Coronary artery (tissue), 2 donors: ENCODE results near the gene MTM1.

ENCODE experiments used
- DNase-seq: peaks from one replicate; pipeline ENCODE4 v3.0.0-alpha.2; 2017; ENCODE audit warnings: low spot score
- H3K27ac ChIP-seq, 2 donors: fragments of 200-600 bp; sonication (generic); one replicate each; pipeline ENCODE4 v1.5.1; 2016 to 2019
- H3K4me3 ChIP-seq: fragments of 200-600 bp; sonication (generic); 2 replicates; pipeline ENCODE4 v1.5.1; 2016; ENCODE audit warnings: mild to moderate bottlenecking, moderate library complexity
- TF ChIP-seq, protein P1 (sequence below): fragments of 200-600 bp; sonication (generic); IDR thresholded peaks from one replicate; pipeline ENCODE4 v1.5.1; 2019; ENCODE audit warnings: antibody characterized with exemption

The MTM1 gene

GRCh38 chrX:150693725-150694574 is 125.5 kb downstream of the MTM1 start:
- Histone ChIP-seq H3K27ac (peak overlapping the region; percentile 81 to 97), H3K4me3 (peak overlapping the region; percentile 79)
- TF ChIP-seq, protein P1, sequence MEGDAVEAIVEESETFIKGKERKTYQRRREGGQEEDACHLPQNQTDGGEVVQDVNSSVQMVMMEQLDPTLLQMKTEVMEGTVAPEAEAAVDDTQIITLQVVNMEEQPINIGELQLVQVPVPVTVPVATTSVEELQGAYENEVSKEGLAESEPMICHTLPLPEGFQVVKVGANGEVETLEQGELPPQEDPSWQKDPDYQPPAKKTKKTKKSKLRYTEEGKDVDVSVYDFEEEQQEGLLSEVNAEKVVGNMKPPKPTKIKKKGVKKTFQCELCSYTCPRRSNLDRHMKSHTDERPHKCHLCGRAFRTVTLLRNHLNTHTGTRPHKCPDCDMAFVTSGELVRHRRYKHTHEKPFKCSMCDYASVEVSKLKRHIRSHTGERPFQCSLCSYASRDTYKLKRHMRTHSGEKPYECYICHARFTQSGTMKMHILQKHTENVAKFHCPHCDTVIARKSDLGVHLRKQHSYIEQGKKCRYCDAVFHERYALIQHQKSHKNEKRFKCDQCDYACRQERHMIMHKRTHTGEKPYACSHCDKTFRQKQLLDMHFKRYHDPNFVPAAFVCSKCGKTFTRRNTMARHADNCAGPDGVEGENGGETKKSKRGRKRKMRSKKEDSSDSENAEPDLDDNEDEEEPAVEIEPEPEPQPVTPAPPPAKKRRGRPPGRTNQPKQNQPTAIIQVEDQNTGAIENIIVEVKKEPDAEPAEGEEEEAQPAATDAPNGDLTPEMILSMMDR = no peak
- DNase-seq = no peak

- no peak for DNase-seq
- Histone ChIP-seq H3K27ac (peak overlapping the region in 1 of 2 donors; percentile 97), H3K4me3 (peak overlapping the region; percentile 79)
- TF ChIP-seq, protein P1 = no peak
These were observed 126.5 kb downstream of the MTM1 start for GRCh38 chrX:150694738-150695410.

DNA sequence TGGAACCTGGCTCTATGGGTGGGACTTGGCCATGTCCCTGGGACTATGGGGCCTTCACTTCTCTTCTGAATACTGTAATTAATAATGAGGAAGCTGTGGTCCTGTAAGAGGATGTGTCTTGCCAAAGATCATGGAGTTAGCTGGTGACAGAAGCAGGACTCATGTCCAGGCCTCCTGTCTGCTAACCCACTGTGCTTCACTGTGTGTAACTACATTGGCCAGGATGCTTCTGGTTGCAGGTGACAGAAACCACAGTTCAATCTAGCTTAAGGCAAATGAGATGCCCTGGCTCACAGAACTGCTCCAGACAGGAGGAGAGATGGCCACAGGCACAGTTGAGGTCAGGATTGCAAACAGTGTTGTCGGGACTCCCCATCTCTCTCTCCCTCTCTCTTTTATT is 127.9 kb downstream of the MTM1 start:
- no peak overlapping the region for H3K27ac ChIP-seq
- DNase-seq = no peak
- TF ChIP-seq, protein P1 = no peak
- no peak overlapping the region for H3K4me3 ChIP-seq

DNA sequence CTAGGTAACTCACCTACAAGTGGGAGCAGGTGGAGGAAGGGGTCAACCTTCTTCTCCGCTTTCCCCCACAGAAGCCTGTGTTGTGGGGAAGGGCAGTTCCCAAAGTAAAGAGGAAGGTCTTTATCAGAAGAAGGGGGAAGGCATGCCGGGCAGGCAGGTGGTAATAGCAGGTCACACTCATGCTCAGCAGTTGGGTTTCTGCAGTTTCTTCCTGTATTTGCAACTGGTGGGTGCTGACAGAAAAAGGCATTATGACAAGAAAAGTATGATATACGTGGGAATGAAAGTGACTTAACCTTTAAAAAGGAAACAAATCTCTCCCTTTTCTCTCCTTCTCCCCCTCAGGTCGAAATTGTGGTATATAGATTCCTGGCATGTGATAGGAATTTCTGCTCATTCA is 128.4 kb downstream of the MTM1 start:
- no peak overlapping the region for H3K4me3 ChIP-seq
- no peak overlapping the region for H3K27ac ChIP-seq
- TF ChIP-seq, protein P1 = no peak
- DNase-seq = no peak

- Histone ChIP-seq H3K27ac (no peak overlapping the region), H3K4me3 (no peak overlapping the region)
- DNase-seq = no peak
- TF ChIP-seq, protein P1 = no peak
These were observed 129.2 kb downstream of the MTM1 start for GRCh38 chrX:150697641-150698040.

DNA sequence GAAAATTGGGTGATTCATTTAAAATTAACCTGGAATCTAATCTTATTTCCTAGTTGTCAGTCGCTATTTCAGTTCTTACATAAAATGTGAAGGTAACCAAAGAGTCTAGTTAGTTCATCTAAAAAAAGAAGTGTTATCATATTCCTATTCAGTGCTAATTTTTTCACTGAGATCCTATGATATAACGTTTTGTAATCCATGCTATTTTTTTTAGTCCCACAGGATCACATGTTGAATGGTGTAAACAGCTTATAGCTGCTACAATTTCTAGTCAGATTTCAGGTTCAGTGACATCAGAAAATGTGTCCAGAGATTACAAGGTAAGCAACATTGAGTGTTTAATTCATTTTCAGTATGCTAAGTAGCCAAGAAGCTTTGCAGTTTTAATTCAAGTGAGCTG is 130.6 kb downstream of the MTM1 start:
- no peak for DNase-seq
- TF ChIP-seq, protein P1 = no peak
- no peak overlapping the region for H3K27ac ChIP-seq
- H3K4me3 ChIP-seq = no peak overlapping the region
